ENCODE measurements around the gene MAGI2.

MAGI2 gene

DNA sequence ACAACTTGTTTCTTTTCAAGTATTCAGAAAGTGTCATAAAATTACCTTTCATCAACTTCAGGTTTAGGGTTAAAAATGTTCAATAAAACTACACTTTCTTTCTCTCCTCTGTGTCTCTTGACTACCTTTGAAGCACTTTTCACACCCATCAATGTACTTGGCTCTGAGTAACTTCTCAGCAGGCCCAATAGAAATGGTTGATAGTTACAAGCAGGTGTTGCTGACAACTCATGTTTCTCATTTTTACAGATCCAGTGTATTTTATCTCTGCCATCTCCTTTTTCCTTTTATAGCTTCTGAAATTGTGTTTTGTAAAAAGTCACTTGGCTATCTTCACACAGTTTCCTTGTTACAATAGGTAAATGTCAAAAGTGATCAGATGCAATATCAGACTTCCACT is 1306.9 kb downstream of the MAGI2 start:
- TF ChIP-seq, protein P1, sequence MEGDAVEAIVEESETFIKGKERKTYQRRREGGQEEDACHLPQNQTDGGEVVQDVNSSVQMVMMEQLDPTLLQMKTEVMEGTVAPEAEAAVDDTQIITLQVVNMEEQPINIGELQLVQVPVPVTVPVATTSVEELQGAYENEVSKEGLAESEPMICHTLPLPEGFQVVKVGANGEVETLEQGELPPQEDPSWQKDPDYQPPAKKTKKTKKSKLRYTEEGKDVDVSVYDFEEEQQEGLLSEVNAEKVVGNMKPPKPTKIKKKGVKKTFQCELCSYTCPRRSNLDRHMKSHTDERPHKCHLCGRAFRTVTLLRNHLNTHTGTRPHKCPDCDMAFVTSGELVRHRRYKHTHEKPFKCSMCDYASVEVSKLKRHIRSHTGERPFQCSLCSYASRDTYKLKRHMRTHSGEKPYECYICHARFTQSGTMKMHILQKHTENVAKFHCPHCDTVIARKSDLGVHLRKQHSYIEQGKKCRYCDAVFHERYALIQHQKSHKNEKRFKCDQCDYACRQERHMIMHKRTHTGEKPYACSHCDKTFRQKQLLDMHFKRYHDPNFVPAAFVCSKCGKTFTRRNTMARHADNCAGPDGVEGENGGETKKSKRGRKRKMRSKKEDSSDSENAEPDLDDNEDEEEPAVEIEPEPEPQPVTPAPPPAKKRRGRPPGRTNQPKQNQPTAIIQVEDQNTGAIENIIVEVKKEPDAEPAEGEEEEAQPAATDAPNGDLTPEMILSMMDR (conservative IDR thresholded peaks at IDR 0.05; ENCODE audit: low read length), result no peak
- TF ChIP-seq EZH2phosphoT487 (IDR thresholded peaks at IDR 0.05; ENCODE audit: borderline replicate concordance), result no peak
- Histone ChIP-seq H3K4me1 (ENCODE audit: insufficient read depth, low read length, poor library complexity, severe bottlenecking) (no peaks in the 10 kb centered on the region), H2AFZ (ENCODE audit: low read length) (no peak overlapping the region), H3K27me3 (ENCODE audit: insufficient read depth, low read length, poor library complexity, severe bottlenecking) (no peaks in the 10 kb centered on the region), H3K4me2 (ENCODE audit: low read depth, low read length, poor library complexity, severe bottlenecking) (no peak overlapping the region), H3K9me2 (replicated peaks; ENCODE audit: low read depth, low read length) (no peaks in the 10 kb centered on the region), H3F3A (ENCODE audit: low read depth) (no peaks in the 10 kb centered on the region), H3K79me2 (ENCODE audit: insufficient read depth, low read length) (no peaks in the 10 kb centered on the region), H3K9me3 (ENCODE audit: insufficient read depth, low read depth, low read length) (no peaks in the 10 kb centered on the region), H4K20me1 (ENCODE audit: insufficient read depth, low read length, poor library complexity, severe bottlenecking) (no peaks in the 10 kb centered on the region), H3K4me3 (ENCODE audit: low read length, poor library complexity, severe bottlenecking) (no peak overlapping the region), H3K9ac (ENCODE audit: low read depth, low read length, poor library complexity, severe bottlenecking) (no peak overlapping the region), H3K36me3 (ENCODE audit: insufficient read depth, low read length) (no peaks in the 10 kb centered on the region)

GRCh38 chr7:78143661-78144060 is 1309.8 kb downstream of the MAGI2 start:
- Histone ChIP-seq H3K27me3 (ENCODE audit: insufficient read depth, low read length, poor library complexity, severe bottlenecking) (no peaks in the 10 kb centered on the region), H2AFZ (ENCODE audit: low read length) (no peak overlapping the region), H3K79me2 (ENCODE audit: insufficient read depth, low read length) (no peaks in the 10 kb centered on the region), H3F3A (ENCODE audit: low read depth) (no peaks in the 10 kb centered on the region), H3K4me2 (ENCODE audit: low read depth, low read length, poor library complexity, severe bottlenecking) (no peak overlapping the region), H3K9me2 (replicated peaks; ENCODE audit: low read depth, low read length) (no peaks in the 10 kb centered on the region), H3K9me3 (ENCODE audit: insufficient read depth, low read depth, low read length) (no peaks in the 10 kb centered on the region), H3K4me1 (ENCODE audit: insufficient read depth, low read length, poor library complexity, severe bottlenecking) (no peaks in the 10 kb centered on the region), H3K36me3 (ENCODE audit: insufficient read depth, low read length) (no peaks in the 10 kb centered on the region), H3K9ac (ENCODE audit: low read depth, low read length, poor library complexity, severe bottlenecking) (no peak overlapping the region), H4K20me1 (ENCODE audit: insufficient read depth, low read length, poor library complexity, severe bottlenecking) (no peaks in the 10 kb centered on the region), H3K4me3 (ENCODE audit: low read length, poor library complexity, severe bottlenecking) (no peak overlapping the region)
- TF ChIP-seq EZH2phosphoT487 (IDR thresholded peaks at IDR 0.05; ENCODE audit: borderline replicate concordance), result no peak
- TF ChIP-seq, protein P1 (conservative IDR thresholded peaks at IDR 0.05; ENCODE audit: low read length), result no peak

GRCh38 chr7:78141522-78142281 is 1311.8 kb downstream of the MAGI2 start:
- Histone ChIP-seq H3K9me2 (replicated peaks; ENCODE audit: low read depth, low read length) (no peaks in the 10 kb centered on the region), H4K20me1 (ENCODE audit: insufficient read depth, low read length, poor library complexity, severe bottlenecking) (no peaks in the 10 kb centered on the region), H3K4me1 (ENCODE audit: insufficient read depth, low read length, poor library complexity, severe bottlenecking) (no peaks in the 10 kb centered on the region), H3K9ac (ENCODE audit: low read depth, low read length, poor library complexity, severe bottlenecking) (no peak overlapping the region), H3K4me3 (ENCODE audit: low read length, poor library complexity, severe bottlenecking) (no peak overlapping the region), H3K4me2 (ENCODE audit: low read depth, low read length, poor library complexity, severe bottlenecking) (no peak overlapping the region), H2AFZ (ENCODE audit: low read length) (no peak overlapping the region), H3K36me3 (ENCODE audit: insufficient read depth, low read length) (no peaks in the 10 kb centered on the region), H3K79me2 (ENCODE audit: insufficient read depth, low read length) (no peaks in the 10 kb centered on the region), H3F3A (ENCODE audit: low read depth) (no peaks in the 10 kb centered on the region), H3K9me3 (ENCODE audit: insufficient read depth, low read depth, low read length) (no peaks in the 10 kb centered on the region), H3K27me3 (ENCODE audit: insufficient read depth, low read length, poor library complexity, severe bottlenecking) (no peaks in the 10 kb centered on the region)
- TF ChIP-seq EZH2phosphoT487 (IDR thresholded peaks at IDR 0.05; ENCODE audit: borderline replicate concordance), result no peak
- TF ChIP-seq, protein P1 (conservative IDR thresholded peaks at IDR 0.05; ENCODE audit: low read length), result no peak

Measured in Loucy (cell line).